PC-9 (cell line): ENCODE results near the gene PRR5L.

Experiments used
- EZH2 ChIP-seq: fragments of 200-600 bp; sonication (generic); IDR thresholded peaks from 2 replicates; pipeline ENCODE4 v1.8.0; 2017; ENCODE audit warnings: antibody characterized with exemption, low read depth
- TF ChIP-seq, protein P1 (sequence below): fragments of 200-600 bp; sonication (generic); conservative IDR thresholded peaks from 2 replicates; pipeline ENCODE4 v1.6.1; 2017; ENCODE audit warnings: mixed run types, antibody characterized with exemption, mild to moderate bottlenecking, moderate library complexity

DNA sequence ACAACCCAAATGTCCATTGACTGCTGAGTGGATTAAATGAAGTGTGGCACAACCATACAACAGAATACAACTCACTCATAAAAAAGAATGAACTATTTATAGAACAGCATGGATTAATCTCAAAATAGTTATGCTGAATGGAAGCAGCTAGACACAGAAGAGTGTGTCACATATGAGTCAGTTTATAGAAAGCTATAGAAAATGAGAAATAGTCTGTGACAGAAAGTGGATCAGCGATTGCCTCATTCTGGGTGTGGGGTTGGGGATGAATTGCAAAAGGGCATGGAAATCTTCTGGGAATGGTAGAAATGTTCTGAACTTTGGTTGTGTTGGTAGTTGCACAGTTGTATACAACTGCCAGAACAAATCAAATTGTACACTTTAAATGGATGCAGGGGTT, 37.4 kb downstream of the PRR5L start:
- TF ChIP-seq, protein P1, sequence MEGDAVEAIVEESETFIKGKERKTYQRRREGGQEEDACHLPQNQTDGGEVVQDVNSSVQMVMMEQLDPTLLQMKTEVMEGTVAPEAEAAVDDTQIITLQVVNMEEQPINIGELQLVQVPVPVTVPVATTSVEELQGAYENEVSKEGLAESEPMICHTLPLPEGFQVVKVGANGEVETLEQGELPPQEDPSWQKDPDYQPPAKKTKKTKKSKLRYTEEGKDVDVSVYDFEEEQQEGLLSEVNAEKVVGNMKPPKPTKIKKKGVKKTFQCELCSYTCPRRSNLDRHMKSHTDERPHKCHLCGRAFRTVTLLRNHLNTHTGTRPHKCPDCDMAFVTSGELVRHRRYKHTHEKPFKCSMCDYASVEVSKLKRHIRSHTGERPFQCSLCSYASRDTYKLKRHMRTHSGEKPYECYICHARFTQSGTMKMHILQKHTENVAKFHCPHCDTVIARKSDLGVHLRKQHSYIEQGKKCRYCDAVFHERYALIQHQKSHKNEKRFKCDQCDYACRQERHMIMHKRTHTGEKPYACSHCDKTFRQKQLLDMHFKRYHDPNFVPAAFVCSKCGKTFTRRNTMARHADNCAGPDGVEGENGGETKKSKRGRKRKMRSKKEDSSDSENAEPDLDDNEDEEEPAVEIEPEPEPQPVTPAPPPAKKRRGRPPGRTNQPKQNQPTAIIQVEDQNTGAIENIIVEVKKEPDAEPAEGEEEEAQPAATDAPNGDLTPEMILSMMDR: no peak
- TF ChIP-seq EZH2: no peak
